ENCODE results near the gene GJA5. TPM values are rescaled to one million over a fixed set of nuclear protein-coding genes. Genes with fewer than 3 reads are reported as not detected.

GJA5 gene
- total RNA-seq, 2 experiments from 2014 or later, result not detected

- no peaks in the 10 kb centered on the region for H3K4me1 Mint-ChIP-seq
- H3K27me3 Mint-ChIP-seq, result peaks cover 4% of the 10 kb centered on the region
- no peaks in the 10 kb centered on the region for H3K36me3 Mint-ChIP-seq
- no peak overlapping the region for H3K4me3 Mint-ChIP-seq
- H3K9me3 Mint-ChIP-seq, result no peaks in the 10 kb centered on the region
- POLR2A ChIA-PET, result no interaction called here
- H3K27ac Mint-ChIP-seq, result no peak overlapping the region
- DNase-seq (no peak), ATAC-seq (ENCODE audit: low read depth) (no peak)
Measured at GRCh38 chr1:147754661-147755060, 5.7 kb downstream of the GJA5 start.

GRCh38 chr1:147753081-147753480 is 7.3 kb downstream of the GJA5 start:
- ATAC-seq (ENCODE audit: low read depth) (no peak), DNase-seq (no peak)
- H3K4me1 Mint-ChIP-seq, result no peaks in the 10 kb centered on the region
- peaks cover 6% of the 10 kb centered on the region for H3K27me3 Mint-ChIP-seq
- no peaks in the 10 kb centered on the region for H3K9me3 Mint-ChIP-seq
- POLR2A ChIA-PET, result no interaction called here
- no peak overlapping the region for H3K4me3 Mint-ChIP-seq
- H3K27ac Mint-ChIP-seq, result no peak overlapping the region
- H3K36me3 Mint-ChIP-seq, result no peaks in the 10 kb centered on the region

GRCh38 chr1:147752511-147752910 is 7.9 kb downstream of the GJA5 start:
- POLR2A ChIA-PET, result no interaction called here
- H3K4me1 Mint-ChIP-seq, result no peaks in the 10 kb centered on the region
- no peak overlapping the region for H3K27ac Mint-ChIP-seq
- ATAC-seq (ENCODE audit: low read depth), result no peak
- H3K27me3 Mint-ChIP-seq, result peaks cover 12% of the 10 kb centered on the region
- no peaks in the 10 kb centered on the region for H3K9me3 Mint-ChIP-seq
- H3K4me3 Mint-ChIP-seq, result no peak overlapping the region
- no peak for DNase-seq
- no peaks in the 10 kb centered on the region for H3K36me3 Mint-ChIP-seq

GRCh38 chr1:147751346-147751745 is 9.1 kb downstream of the GJA5 start:
- H3K36me3 Mint-ChIP-seq, result no peaks in the 10 kb centered on the region
- H3K4me1 Mint-ChIP-seq, result no peaks in the 10 kb centered on the region
- H3K4me3 Mint-ChIP-seq, result no peak overlapping the region
- no peak overlapping the region for H3K27ac Mint-ChIP-seq
- DNase-seq, result no peak
- H3K9me3 Mint-ChIP-seq, result no peaks in the 10 kb centered on the region
- H3K27me3 Mint-ChIP-seq, result peaks cover 14% of the 10 kb centered on the region
- POLR2A ChIA-PET, result no interaction called here
- no peak for ATAC-seq (ENCODE audit: low read depth)

- POLR2A ChIA-PET, result no interaction called here
- no peaks in the 10 kb centered on the region for H3K36me3 Mint-ChIP-seq
- DNase-seq (no peak), ATAC-seq (ENCODE audit: low read depth) (no peak)
- H3K4me1 Mint-ChIP-seq, result no peaks in the 10 kb centered on the region
- no peak overlapping the region for H3K4me3 Mint-ChIP-seq
- H3K27ac Mint-ChIP-seq, result no peak overlapping the region
- H3K9me3 Mint-ChIP-seq, result no peaks in the 10 kb centered on the region
- peaks cover 16% of the 10 kb centered on the region for H3K27me3 Mint-ChIP-seq
Measured at GRCh38 chr1:147750618-147751217, 9.7 kb downstream of the GJA5 start.

GRCh38 chr1:147749792-147750191 is 10.6 kb downstream of the GJA5 start:
- Mint-ChIP-seq H3K36me3 (no peaks in the 10 kb centered on the region), H3K9me3 (no peaks in the 10 kb centered on the region), H3K4me1 (no peaks in the 10 kb centered on the region), H3K27me3 (peaks cover 16% of the 10 kb centered on the region), H3K27ac (no peak overlapping the region), H3K4me3 (no peak overlapping the region)
- ATAC-seq (ENCODE audit: low read depth) (no peak), DNase-seq (no peak)
- POLR2A ChIA-PET, result no interaction called here

GRCh38 chr1:147748676-147749350 is 11.6 kb downstream of the GJA5 start:
- POLR2A ChIA-PET, result no interaction called here
- Mint-ChIP-seq H3K4me3 (no peak overlapping the region), H3K27ac (no peak overlapping the region), H3K4me1 (no peaks in the 10 kb centered on the region), H3K36me3 (no peaks in the 10 kb centered on the region), H3K9me3 (no peaks in the 10 kb centered on the region), H3K27me3 (peaks cover 16% of the 10 kb centered on the region)
- DNase-seq, result no peak
- no peak for ATAC-seq (ENCODE audit: low read depth)

GRCh38 chr1:147747966-147748365 is 12.4 kb downstream of the GJA5 start:
- ATAC-seq (ENCODE audit: low read depth) (no peak), DNase-seq (no peak)
- Mint-ChIP-seq H3K36me3 (no peaks in the 10 kb centered on the region), H3K9me3 (no peaks in the 10 kb centered on the region), H3K4me3 (no peak overlapping the region), H3K27me3 (peaks cover 16% of the 10 kb centered on the region), H3K4me1 (no peaks in the 10 kb centered on the region), H3K27ac (no peak overlapping the region)
- POLR2A ChIA-PET, result no interaction called here

- POLR2A ChIA-PET, result interaction anchor here (0.6 kb wide), 1 partner anchor 170 kb away, joined by 3 read pairs; no protein-coding TSS in a partner anchor
- DNase-seq, result no peak
- no peak for ATAC-seq (ENCODE audit: low read depth)
- Mint-ChIP-seq H3K4me1 (no peaks in the 10 kb centered on the region), H3K36me3 (no peaks in the 10 kb centered on the region), H3K4me3 (no peak overlapping the region), H3K9me3 (no peaks in the 10 kb centered on the region), H3K27ac (no peak overlapping the region), H3K27me3 (peaks cover 17% of the 10 kb centered on the region)
Measured at GRCh38 chr1:147745271-147745670, 15.1 kb downstream of the GJA5 start.

GRCh38 chr1:147741065-147741464 is 19.3 kb downstream of the GJA5 start:
- POLR2A ChIA-PET, result no interaction called here
- no peak overlapping the region for H3K27ac Mint-ChIP-seq
- no peaks in the 10 kb centered on the region for H3K9me3 Mint-ChIP-seq
- no peaks in the 10 kb centered on the region for H3K4me1 Mint-ChIP-seq
- no peaks in the 10 kb centered on the region for H3K36me3 Mint-ChIP-seq
- ATAC-seq (ENCODE audit: low read depth) (no peak), DNase-seq (no peak)
- peaks cover 4% of the 10 kb centered on the region for H3K27me3 Mint-ChIP-seq
- no peak overlapping the region for H3K4me3 Mint-ChIP-seq

GRCh38 chr1:147740391-147740790 is 20.0 kb downstream of the GJA5 start:
- no peak for DNase-seq
- Mint-ChIP-seq H3K4me3 (no peak overlapping the region), H3K27ac (no peak overlapping the region), H3K4me1 (no peaks in the 10 kb centered on the region), H3K9me3 (no peaks in the 10 kb centered on the region), H3K36me3 (no peaks in the 10 kb centered on the region), H3K27me3 (peaks cover 4% of the 10 kb centered on the region)
- no peak for ATAC-seq (ENCODE audit: low read depth)
- POLR2A ChIA-PET, result no interaction called here

GRCh38 chr1:147738739-147739476 is 21.5 kb downstream of the GJA5 start:
- POLR2A ChIA-PET, result no interaction called here
- ATAC-seq (ENCODE audit: low read depth), result no peak

GRCh38 chr1:147738129-147738528 is 22.3 kb downstream of the GJA5 start:
- Mint-ChIP-seq H3K9me3 (no peaks in the 10 kb centered on the region), H3K4me1 (peaks cover 4% of the 10 kb centered on the region), H3K27me3 (peaks cover 4% of the 10 kb centered on the region), H3K36me3 (no peaks in the 10 kb centered on the region), H3K4me3 (no peak overlapping the region), H3K27ac (no peak overlapping the region)
- no peak for DNase-seq
- POLR2A ChIA-PET, result no interaction called here
- no peak for ATAC-seq (ENCODE audit: low read depth)

More at GRCh38 chr1:147738739-147739476, 21.5 kb downstream of the GJA5 start:
- Mint-ChIP-seq H3K9me3 (no peaks in the 10 kb centered on the region), H3K36me3 (no peaks in the 10 kb centered on the region), H3K4me3 (no peak overlapping the region), H3K27ac (no peak overlapping the region), H3K27me3 (peaks cover 4% of the 10 kb centered on the region), H3K4me1 (peaks cover 4% of the 10 kb centered on the region)
- no peak for DNase-seq

GRCh38 chr1:147736883-147737282 is 23.5 kb downstream of the GJA5 start:
- Mint-ChIP-seq H3K9me3 (no peaks in the 10 kb centered on the region), H3K27ac (no peak overlapping the region), H3K27me3 (peaks cover 8% of the 10 kb centered on the region), H3K4me1 (peaks cover 4% of the 10 kb centered on the region), H3K36me3 (no peaks in the 10 kb centered on the region), H3K4me3 (no peak overlapping the region)
- POLR2A ChIA-PET, result no interaction called here
- DNase-seq (no peak), ATAC-seq (ENCODE audit: low read depth) (no peak)
